Prostate gland (tissue), 2 donors: ENCODE measurements around the gene SQSTM1. TPM values are rescaled to one million over a fixed set of nuclear protein-coding genes. Genes with fewer than 3 reads are reported as not detected.

Experiments used
- DNase-seq: peaks from one replicate; pipeline ENCODE4 v3.0.0-alpha.2; 2019; ENCODE audit warnings: low spot score
- H3K27ac ChIP-seq, 2 donors: fragments of 200-600 bp; sonication (generic); 2 replicates each; pipeline ENCODE4 v1.5.1; 2017 to 2019
- H3K27me3 ChIP-seq: fragments of 200-600 bp; sonication (generic); replicated peaks from 2 replicates; pipeline ENCODE4 v1.5.1; 2019; ENCODE audit not compliant: insufficient read depth
- H3K36me3 ChIP-seq, 2 donors: fragments of 200-600 bp; sonication (generic); 1 replicate in 1 of 2; 2 replicates in 1 of 2; pipeline versions ENCODE4 v1.5.1 to v1.8.1; 2017 to 2019
- H3K4me1 ChIP-seq: fragments of 200-600 bp; sonication (generic); replicated peaks from 2 replicates; pipeline ENCODE4 v1.5.1; 2019
- H3K4me3 ChIP-seq, 2 donors: fragments of 200-600 bp; sonication (generic); 2 replicates each; pipeline ENCODE4 v1.5.1; 2017 to 2019
- H3K9me3 ChIP-seq: fragments of 200-600 bp; sonication (generic); 2 replicates; pipeline ENCODE4 v1.5.1; 2017
- CTCF ChIP-seq, 4 experiments: fragments of 200-600 bp in 2 of 4; fragments of 450-650 bp in 2 of 4; sonication (generic) in 2 of 4; IDR thresholded peaks; 1 replicate in 3 of 4; 2 replicates in 1 of 4; pipeline ENCODE4 v1.5.1; 2016 to 2019; ENCODE audit warnings: antibody characterized with exemption in 4 of 4, mild to moderate bottlenecking in 2 of 4, moderate library complexity in 2 of 4
- POLR2A ChIP-seq: fragments of 450-650 bp; IDR thresholded peaks from one replicate; pipeline ENCODE4 v1.6.1; 2016; ENCODE audit warnings: antibody characterized with exemption, mild to moderate bottlenecking
- POLR2AphosphoS5 ChIP-seq: sonication (generic); formaldehyde crosslinking; IDR thresholded peaks from one replicate; pipeline ENCODE4 v1.6.1; 2017; ENCODE audit warnings: antibody characterized with exemption
- WGBS: methylation state at CpG from one replicate; pipeline ENCODE4 v1.1.5; 2018; 5-methylcytosine and 5-hydroxymethylcytosine counted together
- intact Hi-C: fragments of 100-400 bp; cut with DNase I; formaldehyde crosslinking; loops from one replicate; pipeline ENCODE4 v1.14.2; 2022
- total RNA-seq, 2 donors: library from RNA; depleted of rRNA; stranded (reverse); fragments of >200 nt; gene quantifications; one replicate each; pipeline ENCODE4 v1.1.0, GENCODE V29; 2016

The SQSTM1 gene
- total RNA-seq, 2 donors from 2014 or later, result 377 to 527 TPM

GRCh38 chr5:179779826-179780225, 40.9 kb upstream of the SQSTM1 start:
- peaks cover 0 to 2% of the 10 kb centered on the region in 2 donors for H3K36me3 ChIP-seq
- 94% methylated on average over 4 of the region's 4 CpGs for WGBS
- H3K4me3 ChIP-seq, result no peak overlapping the region

GRCh38 chr5:179780362-179780761, 40.3 kb upstream of the SQSTM1 start:
- Histone ChIP-seq H3K4me1 (peaks cover 2% of the 10 kb centered on the region), H3K9me3 (no peaks in the 10 kb centered on the region), H3K4me3 (no peak overlapping the region), H3K27me3 (no peaks in the 10 kb centered on the region), H3K36me3 (no peaks in the 10 kb centered on the region), H3K27ac (no peak overlapping the region)
- intact Hi-C loops, result no loop called here
- no peak for DNase-seq
- 85% methylated on average over 7 of the region's 7 CpGs for WGBS
- TF ChIP-seq POLR2AphosphoS5 (no peak), CTCF (IDR thresholded peaks at IDR 0.05) (no peak), POLR2A (no peak)

More at GRCh38 chr5:179779826-179780225, 40.9 kb upstream of the SQSTM1 start:
- no peaks in the 10 kb centered on the region for H3K27me3 ChIP-seq
- H3K9me3 ChIP-seq, result no peaks in the 10 kb centered on the region
- no peak for DNase-seq
- H3K27ac ChIP-seq, result no peak overlapping the region
- peaks cover 2% of the 10 kb centered on the region for H3K4me1 ChIP-seq
- no peak for TF ChIP-seq POLR2AphosphoS5
- no peak for TF ChIP-seq CTCF (IDR thresholded peaks at IDR 0.05)
- TF ChIP-seq POLR2A, result no peak
- intact Hi-C loops, result no loop called here

- TF ChIP-seq POLR2AphosphoS5, result no peak
- TF ChIP-seq POLR2A, result no peak
- TF ChIP-seq CTCF (IDR thresholded peaks at IDR 0.05), result no peak
- Histone ChIP-seq H3K9me3 (no peaks in the 10 kb centered on the region), H3K36me3 (no peaks in the 10 kb centered on the region), H3K27ac (no peak overlapping the region), H3K27me3 (no peaks in the 10 kb centered on the region), H3K4me3 (no peak overlapping the region), H3K4me1 (peaks cover 2% of the 10 kb centered on the region)
- intact Hi-C loops, result no loop called here
- no peak for DNase-seq
- WGBS, result 91% methylated on average over 4 of the region's 4 CpGs
Observed at GRCh38 chr5:179781846-179782245, 38.9 kb upstream of the SQSTM1 start.

- H3K36me3 ChIP-seq, result no peaks in the 10 kb centered on the region
- H3K27ac ChIP-seq, result no peak overlapping the region
- intact Hi-C loops, result no loop called here
- H3K27me3 ChIP-seq, result no peaks in the 10 kb centered on the region
- no peaks in the 10 kb centered on the region for H3K4me1 ChIP-seq
- no peak for TF ChIP-seq POLR2A
- no peak for TF ChIP-seq POLR2AphosphoS5
- TF ChIP-seq CTCF (IDR thresholded peaks at IDR 0.05), result no peak
- no peak overlapping the region for H3K4me3 ChIP-seq
- WGBS, result 97% methylated on average over 9 of the region's 9 CpGs
- no peaks in the 10 kb centered on the region for H3K9me3 ChIP-seq
- no peak for DNase-seq
Observed at GRCh38 chr5:179783128-179783527, 37.6 kb upstream of the SQSTM1 start.

GRCh38 chr5:179786861-179787260, 33.8 kb upstream of the SQSTM1 start:
- 74% methylated on average over 12 of the region's 12 CpGs for WGBS
- no peaks in the 10 kb centered on the region for H3K36me3 ChIP-seq
- H3K27me3 ChIP-seq, result no peaks in the 10 kb centered on the region
- H3K9me3 ChIP-seq, result no peaks in the 10 kb centered on the region
- H3K4me3 ChIP-seq, result no peak overlapping the region
- no peak for TF ChIP-seq POLR2A
- no peak for TF ChIP-seq POLR2AphosphoS5
- no peak for TF ChIP-seq CTCF (IDR thresholded peaks at IDR 0.05)
- intact Hi-C loops, result no loop called here
- H3K27ac ChIP-seq, result no peak overlapping the region
- no peaks in the 10 kb centered on the region for H3K4me1 ChIP-seq
- no peak for DNase-seq
